T follicular helper cell (primary cell): ENCODE data around the gene TRIM54.
"Not testable (repeated sequence)": the region's sequence is repeated elsewhere in the genome, so short reads cannot be mapped to it uniquely, and the experiment has no call there.

Source experiments
- DNase-seq: peaks from one replicate; pipeline ENCODE4 v3.0.0-alpha.2; 2020; ENCODE audit warnings: low read depth

TRIM54 gene

DNA sequence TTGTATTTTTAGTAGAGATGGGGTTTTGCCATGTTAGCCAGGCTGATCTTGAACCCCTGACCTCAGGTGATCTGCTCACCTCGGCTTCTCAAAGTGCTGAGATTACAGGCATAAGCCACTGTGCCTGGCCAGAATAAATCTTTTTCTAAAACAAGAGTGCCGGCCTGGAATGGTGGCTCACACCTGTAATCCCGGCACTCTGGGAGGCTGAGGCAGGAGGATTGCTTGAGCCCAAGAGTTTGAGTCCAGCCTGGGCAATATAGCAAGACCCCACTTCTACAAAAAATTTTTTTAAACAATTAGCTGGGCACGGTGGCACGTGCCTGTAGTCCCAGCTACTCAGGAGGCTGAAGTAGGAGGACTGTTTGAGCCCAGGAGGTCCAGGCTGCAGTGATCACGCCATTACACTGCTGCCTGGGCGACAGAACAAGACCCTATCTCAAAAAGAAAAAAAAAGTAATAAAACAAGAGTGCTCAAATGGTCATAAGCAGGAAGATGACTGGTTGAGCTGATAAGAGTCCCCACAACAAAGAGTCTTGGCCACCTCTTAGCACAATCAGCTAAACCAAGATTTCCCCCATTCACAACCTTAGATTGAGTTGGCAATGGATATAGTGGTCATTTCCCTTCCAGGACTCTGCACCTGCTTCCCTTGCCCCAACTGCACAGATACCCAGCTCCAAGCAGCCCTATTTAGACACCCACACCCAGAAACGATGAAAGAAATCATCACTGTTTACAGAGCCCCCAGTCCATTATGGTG is 31.8 kb downstream of the TRIM54 start:
- no peak for DNase-seq

DNA sequence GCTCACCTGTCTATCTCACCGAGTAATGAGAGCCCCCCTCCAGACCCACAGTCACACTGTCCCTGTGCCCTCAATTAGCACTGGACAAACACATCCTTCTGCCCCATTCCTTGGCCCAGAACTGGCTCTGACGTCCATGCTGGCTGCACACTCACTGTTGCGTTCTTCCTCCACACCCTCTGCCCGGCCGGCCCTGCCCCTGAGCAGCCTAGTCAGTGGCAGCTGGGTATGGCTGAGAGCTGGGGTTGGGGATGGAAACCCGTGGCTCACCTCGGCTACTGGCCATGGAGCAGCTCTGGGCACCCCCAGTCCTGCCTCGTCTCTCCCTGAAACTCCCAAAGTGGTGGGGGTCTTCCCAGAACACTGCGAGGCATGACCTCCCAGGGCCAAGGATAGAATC is 32.5 kb downstream of the TRIM54 start:
- no peak for DNase-seq

DNA sequence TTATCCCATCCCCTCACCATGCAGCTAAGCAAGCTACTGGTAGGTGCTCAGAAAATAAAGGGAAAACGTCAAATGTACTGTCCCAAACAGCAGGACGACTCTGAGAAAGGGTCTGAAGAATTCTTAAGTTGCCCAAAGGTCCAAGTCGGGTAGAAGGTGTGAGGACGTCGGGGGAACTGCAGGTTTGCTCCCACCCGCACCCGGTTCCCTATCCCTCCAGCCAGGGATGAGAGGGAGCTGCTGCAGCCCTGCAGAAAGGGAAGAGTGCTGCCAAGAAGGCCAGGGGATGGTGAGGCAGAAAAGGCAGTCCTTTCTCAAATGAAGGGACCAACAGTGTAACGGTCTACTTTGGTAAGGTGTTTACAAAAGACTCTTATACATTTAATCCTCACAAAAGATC is 32.9 kb downstream of the TRIM54 start:
- no peak for DNase-seq

DNA sequence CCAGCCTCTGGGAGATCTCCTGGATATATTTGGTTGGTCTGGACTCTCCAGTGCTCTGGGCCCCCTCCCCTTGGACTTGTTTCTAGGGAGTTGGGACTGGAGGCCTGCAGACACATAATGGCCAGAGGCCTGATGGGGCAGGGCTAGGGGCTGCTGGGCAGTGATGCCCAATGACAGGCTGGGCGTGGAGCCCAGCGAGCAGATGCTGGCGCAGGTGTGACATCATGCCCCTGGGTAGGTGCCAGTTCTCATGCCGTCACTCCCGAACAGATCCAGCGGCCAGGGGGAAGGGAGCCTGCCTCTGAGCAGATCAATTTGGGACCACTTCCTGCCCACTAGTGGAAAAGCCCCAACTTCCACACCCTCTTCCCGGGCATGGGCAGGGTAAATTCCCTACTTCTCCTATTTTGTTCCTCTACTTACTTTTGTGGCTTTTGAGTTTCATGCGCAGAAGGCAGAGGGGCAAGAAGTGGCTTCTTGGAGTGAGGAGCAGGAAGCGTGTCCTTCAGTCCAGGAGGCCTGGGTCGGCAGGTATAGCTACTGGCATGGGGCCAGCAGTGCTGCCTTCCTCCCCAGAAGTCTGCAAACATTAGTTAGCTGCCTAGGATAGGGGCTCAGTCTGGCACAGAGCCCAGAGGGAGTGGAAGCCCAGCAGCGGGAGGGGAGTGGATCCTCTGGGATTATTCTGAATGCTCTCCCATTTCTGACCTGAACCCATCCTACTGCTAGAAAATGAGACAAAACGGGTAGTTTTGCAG is 34.6 kb downstream of the TRIM54 start:
- no peak for DNase-seq

DNA sequence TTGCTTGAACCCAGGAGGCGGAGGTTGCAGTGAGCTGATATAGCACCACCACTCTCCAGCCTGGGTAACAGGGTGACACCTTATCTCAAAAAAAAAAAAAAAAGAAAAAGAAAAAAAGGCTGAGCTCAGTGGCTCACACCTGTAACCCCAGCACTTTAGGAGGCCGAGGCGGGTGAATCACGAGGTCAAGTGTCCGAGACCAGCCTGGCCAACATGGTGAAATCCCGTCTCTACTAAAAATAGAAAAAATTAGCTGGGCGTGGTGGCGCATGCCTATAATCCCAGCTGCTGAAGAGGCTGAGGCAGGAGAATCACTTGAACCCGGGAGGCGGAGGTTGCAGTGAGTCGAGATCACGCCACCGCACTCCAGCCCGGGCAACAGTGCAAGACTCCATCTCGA is 37.6 kb downstream of the TRIM54 start:
- DNase-seq = not testable (repeated sequence)

DNA sequence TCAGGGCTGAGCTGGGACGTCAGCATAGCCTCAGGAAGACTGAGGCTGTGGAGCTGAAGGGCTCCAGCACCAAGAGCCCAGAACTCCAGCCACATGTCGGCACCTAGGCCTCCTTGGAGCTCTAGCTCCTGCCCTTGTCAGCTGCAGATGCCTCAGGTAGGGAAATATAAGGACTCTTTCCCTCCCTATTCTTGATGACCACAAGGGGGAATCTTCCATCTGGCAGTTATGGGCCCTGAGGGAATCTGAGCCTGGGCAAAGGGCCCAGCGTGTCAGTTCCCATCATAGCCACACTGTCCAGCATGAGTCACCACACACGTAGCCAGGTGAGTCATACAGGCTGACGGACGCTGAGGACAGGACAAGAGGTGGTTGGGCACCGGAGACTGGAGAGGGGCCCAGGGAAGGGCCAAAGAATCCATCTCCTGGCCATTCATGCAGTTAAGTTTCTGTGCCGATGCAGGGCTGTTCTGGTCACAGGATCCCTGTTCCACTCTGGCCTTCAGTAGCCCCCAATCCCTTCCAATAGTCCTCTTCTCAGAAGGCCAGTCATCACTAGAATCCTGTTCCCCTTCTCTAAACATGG is 38.8 kb downstream of the TRIM54 start:
- no peak for DNase-seq

DNA sequence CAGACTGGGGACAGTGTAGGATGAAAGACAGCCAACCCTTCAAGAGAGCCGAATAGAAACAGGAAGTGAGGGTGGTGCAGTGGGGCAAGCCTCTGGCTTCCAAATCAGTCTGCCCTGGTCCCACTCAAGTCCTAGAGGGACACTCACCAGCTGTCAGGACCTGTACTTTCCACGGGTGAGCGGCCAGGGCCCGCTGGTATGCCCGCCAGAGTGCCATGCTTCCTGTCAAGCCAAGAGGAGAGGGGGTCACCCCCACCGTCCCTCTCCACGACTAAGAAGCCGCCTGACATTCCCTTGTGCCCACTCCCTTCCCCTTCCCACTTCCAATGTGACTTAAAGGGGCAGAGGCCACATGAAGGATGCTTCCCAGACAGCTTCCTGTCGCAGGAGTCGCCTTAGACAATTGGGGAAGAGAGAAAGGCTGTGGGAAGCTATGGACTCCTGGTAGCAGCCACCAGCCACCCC is 40.1 kb downstream of the TRIM54 start:
- no peak for DNase-seq

DNA sequence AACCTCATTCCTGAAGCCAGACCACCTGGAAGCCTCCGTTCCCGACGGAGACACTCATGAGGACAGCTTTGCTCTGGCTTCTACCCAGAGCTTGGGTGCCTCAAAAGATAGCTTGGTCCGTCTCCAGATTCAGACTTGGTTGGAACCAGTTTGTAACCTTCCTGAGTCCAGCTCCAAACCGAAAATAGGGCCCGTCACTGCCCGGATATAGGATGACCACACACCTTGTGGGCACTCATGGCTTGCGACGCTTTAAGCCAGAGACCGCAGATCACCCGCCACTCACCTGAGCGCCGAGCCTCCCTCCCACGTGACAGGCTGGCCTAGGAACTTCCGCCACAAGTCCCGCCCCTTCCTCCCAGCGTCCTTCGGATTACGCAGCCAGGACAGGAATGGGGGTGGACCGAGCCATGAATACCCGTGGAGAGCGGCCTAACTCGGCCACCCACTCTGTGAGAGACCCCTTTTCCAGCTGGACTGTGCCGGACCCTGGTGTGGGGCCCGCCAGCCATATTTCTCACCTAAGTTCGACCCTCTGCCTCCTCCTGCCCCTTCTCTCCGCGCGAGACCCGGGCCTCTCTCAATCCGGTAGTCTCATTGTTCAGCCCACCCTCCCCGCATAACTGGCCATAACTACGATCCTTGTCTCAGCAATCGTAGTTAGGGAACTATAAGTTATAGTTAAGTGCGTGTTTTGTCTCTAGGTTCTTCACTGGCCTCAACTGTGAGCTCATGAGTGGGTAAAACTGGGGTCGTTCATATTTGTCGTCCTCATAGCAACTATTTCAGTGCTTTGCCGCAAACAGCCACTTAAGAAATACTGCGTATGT is 40.8 kb downstream of the TRIM54 start, which contains the start of gene MPV17:
MPV17 (minus strand) TSS at position 332 of the 830 bp plus-strand sequence. CDS start 580 bp downstream, outside the sequence.
- DNase-seq = peak; percentile 78

DNA sequence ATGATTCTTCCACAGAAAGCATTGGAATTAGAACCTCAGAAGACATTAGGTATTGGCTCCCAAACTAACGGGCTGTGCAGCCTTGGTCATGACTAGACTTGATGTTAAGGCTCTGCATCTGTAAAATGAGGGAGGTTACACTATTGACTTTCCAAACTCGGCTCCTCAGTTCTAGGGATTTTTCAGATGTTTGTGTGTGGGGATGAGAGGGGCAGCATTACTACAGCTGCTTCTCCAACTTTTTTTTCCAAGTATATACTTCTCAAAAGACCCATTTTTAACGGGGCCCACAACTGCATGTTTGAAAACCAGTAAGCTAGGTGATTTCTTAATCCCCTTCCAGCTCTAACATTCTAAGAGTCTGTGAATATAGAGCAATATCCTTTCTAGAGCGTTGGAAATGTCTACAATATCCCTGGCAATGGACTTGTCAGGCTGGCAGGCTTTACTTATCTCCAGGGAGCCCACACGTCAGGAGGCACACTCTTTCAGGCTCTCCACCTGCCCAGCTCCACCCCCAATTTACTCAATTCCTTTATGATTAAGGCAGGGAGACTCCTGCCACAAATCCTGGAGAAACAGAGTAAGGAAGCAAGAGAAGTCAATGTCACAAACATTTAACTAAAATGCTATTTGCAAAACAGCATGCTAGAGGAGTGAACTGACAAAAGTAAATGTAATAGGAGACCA is 41.5 kb downstream of the TRIM54 start:
- DNase-seq = no peak

DNA sequence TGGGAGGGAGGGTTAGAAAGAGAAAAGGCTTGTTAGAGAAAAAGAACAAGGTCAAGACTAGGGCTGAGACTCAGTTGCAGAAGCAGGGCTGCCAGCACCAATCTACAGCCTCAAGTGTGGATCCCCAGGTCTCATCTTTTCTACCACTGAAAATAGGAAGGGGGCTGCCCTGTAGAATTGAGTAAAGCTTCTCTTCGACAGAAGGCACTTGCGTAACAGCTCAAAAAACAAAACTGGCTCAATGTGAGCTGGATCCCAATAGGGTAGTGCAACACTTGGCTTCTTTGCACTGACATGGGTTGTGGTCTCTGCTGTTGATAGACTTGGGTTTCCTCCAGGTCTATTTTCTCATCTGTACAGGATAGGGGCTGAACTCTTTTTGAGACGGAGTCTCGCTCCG is 42.5 kb downstream of the TRIM54 start:
- no peak for DNase-seq

DNA sequence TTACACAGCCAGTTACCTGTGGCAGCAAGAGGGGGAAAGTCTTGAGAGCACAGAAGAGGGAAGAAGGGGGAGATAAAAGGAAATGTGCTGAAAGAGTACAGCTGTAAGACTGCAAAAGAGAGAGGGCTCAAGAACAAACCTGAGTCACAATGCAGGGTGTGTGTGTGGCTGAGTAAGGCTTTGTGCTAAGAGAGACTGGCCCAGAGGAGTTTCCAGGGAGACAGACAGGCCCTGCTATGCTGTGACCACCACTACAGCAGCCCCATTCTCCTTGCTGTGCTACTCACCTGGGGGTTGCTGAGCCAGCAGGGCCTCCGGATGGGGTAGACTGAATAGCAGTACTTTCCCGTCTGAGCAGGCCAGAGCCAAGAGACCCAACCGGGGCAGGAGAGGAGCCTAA is 53.1 kb downstream of the TRIM54 start:
- DNase-seq = no peak

DNA sequence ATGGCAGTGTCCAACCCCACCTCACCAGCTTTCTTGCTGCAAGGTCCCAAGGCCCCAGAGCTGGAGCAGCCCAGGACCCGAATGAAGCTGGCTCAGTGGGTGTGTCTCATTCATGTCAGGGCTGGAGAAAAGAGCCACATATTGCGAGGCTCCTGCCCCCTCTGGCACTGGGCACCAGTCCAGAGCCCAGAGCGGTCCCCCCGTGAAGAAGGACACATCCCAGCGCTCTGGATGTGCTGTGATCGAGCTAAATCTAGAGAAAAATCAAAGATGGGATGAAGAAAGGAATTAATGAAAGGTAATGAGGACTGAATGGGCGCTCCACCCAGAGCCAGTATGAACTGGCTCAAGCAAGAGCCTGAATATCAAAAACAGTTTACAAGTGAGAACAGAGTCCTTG is 53.9 kb downstream of the TRIM54 start:
- no peak for DNase-seq

DNA sequence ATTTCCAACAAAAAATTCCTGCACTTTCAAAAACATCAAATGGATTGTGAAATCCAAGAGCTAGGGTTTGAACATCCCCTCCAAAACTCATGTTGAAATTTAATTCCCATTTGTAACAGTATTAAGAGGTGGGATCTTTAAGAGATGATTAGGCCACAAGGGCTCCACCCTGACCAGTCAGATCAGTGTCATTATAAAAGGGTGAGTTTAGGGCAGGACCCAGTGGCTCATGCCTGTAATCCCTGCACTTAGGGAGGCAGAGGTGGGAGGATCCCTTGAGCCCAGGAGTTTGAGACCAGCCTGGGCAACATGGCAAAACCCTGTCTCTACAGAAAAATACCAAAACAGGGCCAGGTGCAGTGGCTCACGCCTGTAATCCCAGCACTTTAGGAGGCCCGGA is 65.4 kb downstream of the TRIM54 start:
- no peak for DNase-seq

DNA sequence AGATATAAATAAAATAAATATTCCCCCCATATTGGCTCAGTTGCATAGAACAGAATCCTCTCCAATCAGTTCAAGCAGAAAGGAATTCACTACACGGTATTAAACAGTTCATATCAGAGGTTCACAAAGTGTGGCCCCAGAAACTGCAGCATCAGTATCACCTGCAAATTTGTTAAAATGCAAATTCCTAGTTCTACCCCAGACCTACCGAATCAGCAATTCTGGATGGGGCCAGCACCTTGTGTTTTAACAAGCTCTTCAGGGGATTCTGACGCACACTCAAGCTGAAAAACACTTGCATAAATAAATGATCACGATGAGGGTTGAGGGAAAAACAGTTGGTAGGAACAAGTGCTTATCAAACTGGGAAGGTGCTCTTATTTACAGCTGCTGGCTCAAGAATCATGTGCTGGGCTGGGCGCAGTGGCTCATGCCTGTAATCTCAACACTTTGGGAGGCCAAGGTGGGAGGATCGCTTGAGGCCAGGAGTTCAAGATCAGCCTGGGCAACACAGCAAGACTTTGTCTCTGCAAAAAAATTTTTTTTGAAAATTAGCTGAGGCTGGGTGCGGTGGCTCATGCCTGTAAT is 68.0 kb downstream of the TRIM54 start:
- no peak for DNase-seq

DNA sequence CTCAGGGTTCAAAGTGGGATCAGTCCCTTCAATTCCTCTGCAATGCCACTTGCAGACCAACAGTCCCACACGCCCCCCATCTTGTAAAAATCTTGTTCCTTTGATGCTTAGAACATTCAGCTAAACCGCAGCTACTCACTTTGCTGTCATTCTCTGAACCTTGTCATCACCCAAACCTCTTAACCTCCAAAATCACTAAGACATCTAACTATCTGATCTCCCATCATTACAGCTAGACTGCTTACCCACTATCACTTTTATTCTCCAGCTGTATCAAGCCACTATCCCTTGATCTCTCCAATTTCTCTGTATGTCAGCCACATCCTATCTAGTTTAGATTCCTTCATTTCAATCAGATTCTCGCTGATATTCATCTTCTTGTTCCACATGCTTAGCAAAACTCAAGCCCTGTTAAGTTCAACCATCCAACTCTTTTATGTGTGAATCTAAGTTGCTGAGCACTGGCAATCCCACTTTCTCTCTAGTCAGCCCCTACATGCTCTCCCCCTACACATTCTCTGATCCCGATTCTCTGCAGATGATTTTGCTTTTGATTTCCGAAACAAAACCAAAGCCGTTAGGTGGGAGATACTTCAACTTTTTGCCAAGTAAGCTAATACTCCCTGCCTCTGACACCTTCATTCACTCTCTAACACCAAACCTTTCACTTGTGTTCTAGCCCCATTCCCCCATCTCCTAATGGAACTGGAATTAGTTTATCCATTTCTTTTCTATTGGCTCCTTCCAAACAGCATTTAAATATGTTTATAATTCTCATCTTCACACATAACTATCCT is 69.8 kb downstream of the TRIM54 start:
- no peak for DNase-seq

DNA sequence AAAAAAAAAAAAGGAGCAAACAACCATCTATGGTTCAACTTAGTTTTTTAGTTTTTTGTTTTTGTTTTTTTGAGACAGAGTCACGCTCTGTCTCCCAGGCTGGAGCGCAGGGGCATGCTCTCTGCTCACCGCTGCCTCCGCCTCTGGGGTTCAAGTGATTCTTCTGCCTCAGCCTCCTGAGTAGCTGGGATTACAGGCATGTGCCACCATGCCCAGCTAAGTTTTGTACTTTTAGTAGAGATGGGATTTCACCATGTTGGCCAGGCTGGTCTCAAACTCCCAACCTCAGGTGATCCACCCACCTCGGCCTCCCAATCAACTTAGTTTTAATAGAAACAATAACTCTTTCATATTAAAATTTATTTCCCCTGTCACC is 71.1 kb downstream of the TRIM54 start:
- DNase-seq = not testable (repeated sequence)

DNA sequence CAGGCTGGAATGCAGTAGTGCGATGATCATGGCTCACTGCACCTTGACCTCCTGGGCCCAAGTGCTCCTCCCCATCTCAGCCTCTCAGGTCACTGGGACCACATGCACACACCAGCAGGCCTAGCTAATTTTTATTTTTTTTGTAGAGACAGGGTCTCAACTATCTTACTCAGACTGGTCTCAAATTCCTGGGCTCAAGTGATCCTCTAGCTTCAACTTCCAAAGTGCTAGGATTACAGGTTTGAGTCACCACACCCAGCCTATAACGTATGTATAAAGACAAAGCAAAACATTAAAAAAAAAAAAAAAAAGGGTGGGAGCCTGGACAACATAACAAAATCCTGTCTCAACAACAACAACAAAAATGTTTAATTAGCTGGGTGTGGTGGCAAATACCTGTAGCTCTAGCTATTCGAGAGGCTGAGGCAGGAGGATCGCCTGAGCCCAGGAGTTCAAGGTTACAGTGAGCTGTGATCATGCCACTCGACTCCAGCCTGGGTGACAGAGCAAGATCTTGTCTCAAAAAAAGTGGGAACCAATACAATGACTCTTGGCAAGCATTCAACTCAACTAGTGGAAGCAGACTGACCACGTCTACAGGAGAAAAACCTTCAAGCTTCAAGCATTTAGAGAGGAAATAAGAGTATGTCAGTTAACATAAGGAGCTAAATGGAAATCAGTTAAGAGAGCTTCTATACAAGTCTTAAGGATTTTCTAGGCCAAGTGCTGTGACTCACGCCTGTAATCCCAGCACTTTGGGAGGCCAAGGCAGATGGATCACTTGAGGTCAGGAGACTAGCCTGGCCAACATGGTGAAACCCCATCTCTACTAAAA is 71.8 kb downstream of the TRIM54 start:
- DNase-seq = no peak

DNA sequence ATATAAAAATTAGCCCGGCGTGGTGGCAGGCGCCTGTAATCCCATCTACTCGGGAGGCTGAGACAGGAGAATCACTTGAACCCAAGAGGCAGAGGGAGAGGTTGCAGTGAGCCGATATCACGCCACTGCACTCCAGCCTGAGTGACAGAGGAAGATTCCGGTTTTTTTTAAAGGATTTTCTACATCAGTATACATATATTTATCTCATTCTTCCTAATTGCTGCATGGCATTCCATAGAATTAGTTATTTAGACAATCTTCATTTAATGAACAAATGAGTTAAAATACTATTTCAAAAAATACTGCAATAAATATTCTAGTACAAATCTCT is 72.3 kb downstream of the TRIM54 start:
- DNase-seq = no peak

DNA sequence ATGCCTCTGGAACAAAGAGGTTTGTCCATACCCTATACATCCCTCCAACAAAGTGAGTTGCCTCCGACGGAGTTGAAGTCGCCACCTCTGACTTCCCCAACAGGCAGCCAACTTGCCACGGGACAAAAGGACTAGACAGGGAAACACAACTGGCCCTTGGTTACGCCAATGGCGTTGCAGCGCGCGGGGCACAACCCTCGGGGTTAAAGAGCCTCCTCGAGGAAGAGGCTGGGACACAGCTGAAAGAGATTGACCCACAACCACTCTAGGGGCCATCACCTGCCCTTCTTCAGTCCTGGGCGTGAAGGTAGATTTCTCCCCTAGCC is 73.8 kb downstream of the TRIM54 start:
- peak; percentile 15 for DNase-seq
